Esophagus squamous epithelium (tissue), 4 donors: ENCODE data around the gene TBC1D22B.
"Not testable (repeated sequence)": the region's sequence is repeated elsewhere in the genome, so short reads cannot be mapped to it uniquely, and the experiment has no call there.

Experiments
- POLR2A ChIP-seq, 4 donors: fragments of 450-650 bp; IDR thresholded peaks; one replicate each; pipeline ENCODE4 v1.6.1; 2017; ENCODE audit warnings: antibody characterized with exemption in 4 of 4, mild to moderate bottlenecking in 4 of 4, moderate library complexity in 3 of 4
- TF ChIP-seq, protein P1 (sequence below), 6 experiments: fragments of 450-650 bp in 4 of 6; fragments of 200-600 bp in 2 of 6; sonication (generic) in 2 of 6; IDR thresholded peaks; one replicate each; pipeline ENCODE4 v1.5.1; 2016 to 2019; ENCODE audit warnings: antibody characterized with exemption in 6 of 6, mild to moderate bottlenecking in 4 of 6, moderate library complexity in 4 of 6

DNA sequence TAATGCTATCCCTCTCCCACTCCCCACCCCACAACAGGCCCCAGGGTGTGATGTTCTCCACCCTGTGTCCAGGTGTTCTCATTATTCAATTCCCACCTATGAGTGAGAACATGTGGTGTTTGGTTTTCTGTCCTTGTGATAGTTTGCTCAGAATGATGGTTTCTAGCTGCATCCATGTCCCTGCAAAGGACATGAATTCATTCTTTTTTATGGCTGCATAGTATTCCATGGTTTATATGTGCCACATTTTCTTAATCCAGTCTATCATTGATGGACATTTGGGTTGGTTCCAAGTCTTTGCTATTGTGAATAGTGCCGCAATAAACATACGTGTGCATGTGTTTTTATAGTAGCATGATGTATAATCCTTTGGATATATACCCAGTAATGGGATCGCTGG is 80.7 kb downstream of the TBC1D22B start:
- not testable (repeated sequence) for TF ChIP-seq POLR2A (IDR thresholded peaks at IDR 0.05)
- TF ChIP-seq, protein P1, sequence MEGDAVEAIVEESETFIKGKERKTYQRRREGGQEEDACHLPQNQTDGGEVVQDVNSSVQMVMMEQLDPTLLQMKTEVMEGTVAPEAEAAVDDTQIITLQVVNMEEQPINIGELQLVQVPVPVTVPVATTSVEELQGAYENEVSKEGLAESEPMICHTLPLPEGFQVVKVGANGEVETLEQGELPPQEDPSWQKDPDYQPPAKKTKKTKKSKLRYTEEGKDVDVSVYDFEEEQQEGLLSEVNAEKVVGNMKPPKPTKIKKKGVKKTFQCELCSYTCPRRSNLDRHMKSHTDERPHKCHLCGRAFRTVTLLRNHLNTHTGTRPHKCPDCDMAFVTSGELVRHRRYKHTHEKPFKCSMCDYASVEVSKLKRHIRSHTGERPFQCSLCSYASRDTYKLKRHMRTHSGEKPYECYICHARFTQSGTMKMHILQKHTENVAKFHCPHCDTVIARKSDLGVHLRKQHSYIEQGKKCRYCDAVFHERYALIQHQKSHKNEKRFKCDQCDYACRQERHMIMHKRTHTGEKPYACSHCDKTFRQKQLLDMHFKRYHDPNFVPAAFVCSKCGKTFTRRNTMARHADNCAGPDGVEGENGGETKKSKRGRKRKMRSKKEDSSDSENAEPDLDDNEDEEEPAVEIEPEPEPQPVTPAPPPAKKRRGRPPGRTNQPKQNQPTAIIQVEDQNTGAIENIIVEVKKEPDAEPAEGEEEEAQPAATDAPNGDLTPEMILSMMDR (IDR thresholded peaks at IDR 0.05), result not testable (repeated sequence)
